ENCODE measurements around the gene SNRK. TPM values are rescaled to one million over a fixed set of nuclear protein-coding genes. Genes with fewer than 3 reads are reported as not detected.

Gene SNRK
- total RNA-seq, 1 experiment from 2014 or later, result 12.7 TPM

- Histone ChIP-seq H3K9me2 (ENCODE audit: insufficient read depth) (no peaks in the 10 kb centered on the region), H2AFZ (ENCODE audit: low read depth, low read length, poor library complexity, severe bottlenecking) (no peak overlapping the region), H4K20me1 (ENCODE audit: insufficient read depth) (no peaks in the 10 kb centered on the region), H3K4me1 (ENCODE audit: control insufficient read depth in 1 of 2, insufficient read depth in 2 of 2, low read length in 2 of 2) (no peaks in the 10 kb centered on the region), H3K27me3 (ENCODE audit: insufficient read depth, low read length) (no peaks in the 10 kb centered on the region), H3K36me3 (ENCODE audit: control insufficient read depth in 1 of 2, insufficient read depth in 2 of 2, low read length in 2 of 2) (peaks cover 0 to 12% of the 10 kb centered on the region in 2 experiments; a peak in 2 of 4 replicates), H3K9me3 (ENCODE audit: control insufficient read depth in 1 of 2, insufficient read depth in 1 of 2, low read depth in 1 of 2, low read length in 2 of 2) (peaks cover 5 to 8% of the 10 kb centered on the region in 2 experiments; a peak in 3 of 4 replicates), H3K27ac (ENCODE audit: low read depth, low read length) (no peak overlapping the region), H3K79me2 (ENCODE audit: insufficient read depth, low read length) (peaks cover 10% of the 10 kb centered on the region), H3K4me3 (replicated peaks in 1 of 2; ENCODE audit: low read depth in 1 of 2, low read length in 2 of 2) (no peak overlapping the region), H3K9ac (ENCODE audit: low read length) (no peak overlapping the region), H3K4me2 (ENCODE audit: low read length) (no peak overlapping the region)
- DNase-seq (ENCODE audit: low read depth, low spot score) (no peak), ATAC-seq (no peak)
- BruUV-seq (replicated peaks), result no TSS peak
- TF ChIP-seq REST (IDR thresholded peaks at IDR 0.05; ENCODE audit: low read depth), result no peak
- no peak for TF ChIP-seq FOSL1 (IDR thresholded peaks at IDR 0.05; ENCODE audit: low read depth)
- no peak for TF ChIP-seq ATF3 (IDR thresholded peaks at IDR 0.05)
- TF ChIP-seq ZFX (IDR thresholded peaks at IDR 0.05), result no peak
- no peak for TF ChIP-seq YY1 (IDR thresholded peaks at IDR 0.05; ENCODE audit: extremely low read depth, insufficient replicate concordance, low read depth, low read length)
- no peak for TF ChIP-seq TCF7L2 (IDR thresholded peaks at IDR 0.05; ENCODE audit: borderline replicate concordance, extremely low read depth, insufficient read depth, insufficient read length)
- TF ChIP-seq CBX3 (IDR thresholded peaks at IDR 0.05; ENCODE audit: low read depth), result no peak
- no peak for TF ChIP-seq CTCF (IDR thresholded peaks at IDR 0.05 in 2 of 3, conservative IDR thresholded peaks at IDR 0.05 in 1 of 3; ENCODE audit: borderline replicate concordance in 1 of 3, insufficient read depth in 1 of 3, low read depth in 2 of 3, low read length in 2 of 3)
- TF ChIP-seq SRF (IDR thresholded peaks at IDR 0.05; ENCODE audit: low read depth), result no peak
- TF ChIP-seq EZH2phosphoT487 (IDR thresholded peaks at IDR 0.05; ENCODE audit: borderline replicate concordance), result no peak
- TF ChIP-seq JUND (IDR thresholded peaks at IDR 0.05), result no peak
- TF ChIP-seq MAX (IDR thresholded peaks at IDR 0.05), result no peak
- TF ChIP-seq SP1 (IDR thresholded peaks at IDR 0.05; ENCODE audit: low read depth), result no peak
- TF ChIP-seq ZBTB33 (IDR thresholded peaks at IDR 0.05; ENCODE audit: extremely low read depth, insufficient replicate concordance, low read length), result no peak
- TF ChIP-seq POLR2AphosphoS5 (IDR thresholded peaks at IDR 0.05; ENCODE audit: low read depth, low read length), result no peak
- TF ChIP-seq RAD21 (IDR thresholded peaks at IDR 0.05; ENCODE audit: low read depth), result no peak
- TF ChIP-seq EZH2 (IDR thresholded peaks at IDR 0.05), result no peak
- no peak for TF ChIP-seq ELF1 (IDR thresholded peaks at IDR 0.05; ENCODE audit: borderline replicate concordance, low read depth)
- TF ChIP-seq POLR2A (IDR thresholded peaks at IDR 0.05; ENCODE audit: borderline replicate concordance, extremely low read depth, insufficient read depth, insufficient read length), result no peak
- CTCF ChIA-PET, result no interaction called here
- RAD21 ChIA-PET (ENCODE audit: low non-redundant PET in 1 of 2, low total read pairs in 2 of 2, uncharacterized antibody in 2 of 2, unreplicated experiment in 2 of 2), result no interaction called here
- intact Hi-C loops (cut with micrococcal nuclease), result no loop called here
- POLR2A ChIA-PET, result no interaction called here
Observed at GRCh38 chr3:43334976-43335375, 48.6 kb downstream of the SNRK start.

Measured in HCT116 (cell line).